ENCODE measurements around the gene CHMP4A.

The CHMP4A gene

GRCh38 chr14:24192933-24193332 lies 20.4 kb downstream of the CHMP4A start:
- in situ Hi-C loops (cut with HindIII; ENCODE audit: low sequenced_read_pairs), result no loop called here
- H3K4me3 ChIP-seq (ENCODE audit: low read depth, low read length), result no peak overlapping the region
- no peak for DNase-seq (ENCODE audit: low read depth, low spot score)
- no peak for TF ChIP-seq CTCF (IDR thresholded peaks at IDR 0.05; ENCODE audit: low read depth, low read length)

- no peak overlapping the region for H3K4me3 ChIP-seq (ENCODE audit: low read depth, low read length)
- no peak for TF ChIP-seq CTCF (IDR thresholded peaks at IDR 0.05; ENCODE audit: low read depth, low read length)
- in situ Hi-C loops (cut with HindIII; ENCODE audit: low sequenced_read_pairs), result no loop called here
- no peak for DNase-seq (ENCODE audit: low read depth, low spot score)
Observed at GRCh38 chr14:24190416-24190815, 22.9 kb downstream of the CHMP4A start.

- H3K4me3 ChIP-seq (ENCODE audit: low read depth, low read length), result no peak overlapping the region
- DNase-seq (ENCODE audit: low read depth, low spot score), result no peak
- in situ Hi-C loops (cut with HindIII; ENCODE audit: low sequenced_read_pairs), result no loop called here
Observed at GRCh38 chr14:24189460-24189859, 23.8 kb downstream of the CHMP4A start.

GRCh38 chr14:24189059-24189375 lies 24.3 kb downstream of the CHMP4A start:
- TF ChIP-seq CTCF (IDR thresholded peaks at IDR 0.05; ENCODE audit: low read depth, low read length), result no peak
- peak overlapping the region; percentile 87 for H3K4me3 ChIP-seq (ENCODE audit: low read depth, low read length)
- no peak for DNase-seq (ENCODE audit: low read depth, low spot score)
- in situ Hi-C loops (cut with HindIII; ENCODE audit: low sequenced_read_pairs), result no loop called here

More at GRCh38 chr14:24189460-24189859, 23.8 kb downstream of the CHMP4A start:
- TF ChIP-seq CTCF (IDR thresholded peaks at IDR 0.05; ENCODE audit: low read depth, low read length), result no peak

- peak; percentile 98 for DNase-seq (ENCODE audit: low read depth, low spot score)
- in situ Hi-C loops (cut with HindIII; ENCODE audit: low sequenced_read_pairs), result no loop called here
- peak within 1 kb of the TSS; percentile 87 for H3K4me3 ChIP-seq (ENCODE audit: low read depth, low read length)
- no peak for TF ChIP-seq CTCF (IDR thresholded peaks at IDR 0.05; ENCODE audit: low read depth, low read length)
Observed at GRCh38 chr14:24188251-24189058, 24.8 kb downstream of the CHMP4A start, which contains the start of gene IPO4. IPO4 (minus strand) TSS chr14:24188816; CDS start chr14:24188787, 29 bp downstream.

- H3K4me3 ChIP-seq (ENCODE audit: low read depth, low read length), result peak overlapping the region; percentile 87
- TF ChIP-seq CTCF (IDR thresholded peaks at IDR 0.05; ENCODE audit: low read depth, low read length), result no peak
- DNase-seq (ENCODE audit: low read depth, low spot score), result no peak
- in situ Hi-C loops (cut with HindIII; ENCODE audit: low sequenced_read_pairs), result no loop called here
Observed at GRCh38 chr14:24187539-24187915, 25.8 kb downstream of the CHMP4A start.
